MCF 10A (cell line): ENCODE data around the gene CCSER2. TPM values are rescaled to one million over a fixed set of nuclear protein-coding genes. Genes with fewer than 3 reads are reported as not detected.
A peak's percentile ranks its signal among the peaks of the same experiment; 100 is the strongest.
"Not testable (repeated sequence)": the region's sequence is repeated elsewhere in the genome, so short reads cannot be mapped to it uniquely, and the experiment has no call there.

ENCODE experiments used
- BruUV-seq: library from RNA; stranded (reverse); fragments of 400-500 nt; replicated peaks from 2 replicates; lab custom pipeline; 2021; lab: Mats Ljungman, UMichigan
- CTCF ChIA-PET: fragments of 300-600 bp; sonication (Branson Sonifier 250); formaldehyde crosslinking; extraction: SDS; loops from one replicate; lab custom pipeline; 2021; ENCODE audit warnings: antibody characterized with exemption, inconsistent platforms; lab: Yijun Ruan, JAX
- POLR2A ChIA-PET: fragments of 300-600, 350-650 bp; sonication (Branson Sonifier 250); formaldehyde crosslinking; extraction: SDS; loops from one replicate; lab custom pipeline; 2020; ENCODE audit warnings: antibody characterized with exemption, inconsistent platforms; lab: Yijun Ruan, JAX
- DNase-seq: peaks from one replicate; pipeline ENCODE4 v3.0.0-alpha.2; 2018; ENCODE audit not compliant: unreplicated experiment
- H3K27ac Mint-ChIP-seq: one replicate; pipeline ENCODE4 v1.8.0; 2022; ENCODE audit warnings: mild to moderate bottlenecking, low read depth, mixed read lengths; ENCODE audit not compliant: unreplicated experiment
- H3K27me3 Mint-ChIP-seq: one replicate; pipeline ENCODE4 v1.8.0; 2022; ENCODE audit warnings: mixed read lengths; ENCODE audit not compliant: insufficient read depth, unreplicated experiment
- H3K36me3 Mint-ChIP-seq: one replicate; pipeline ENCODE4 v1.8.0; 2022; ENCODE audit warnings: mild to moderate bottlenecking, moderate library complexity, mixed read lengths; ENCODE audit not compliant: insufficient read depth, unreplicated experiment
- H3K4me1 Mint-ChIP-seq: one replicate; pipeline ENCODE4 v1.8.0; 2022; ENCODE audit warnings: mixed read lengths; ENCODE audit not compliant: insufficient read depth, unreplicated experiment
- H3K4me3 Mint-ChIP-seq: one replicate; pipeline ENCODE4 v1.8.0; 2022; ENCODE audit warnings: mild to moderate bottlenecking, moderate library complexity, mixed read lengths; ENCODE audit not compliant: unreplicated experiment
- H3K9me3 Mint-ChIP-seq: one replicate; pipeline ENCODE4 v1.8.0; 2022; ENCODE audit warnings: mixed read lengths; ENCODE audit not compliant: unreplicated experiment
- CTCF ChIP-seq: fragments of 200-600 bp; IDR thresholded peaks from one replicate; pipeline ENCODE4 v1.8.0; 2022; ENCODE audit warnings: antibody characterized with exemption, mild to moderate bottlenecking; ENCODE audit not compliant: unreplicated experiment
- intact Hi-C: fragments of 100-400 bp; cut with micrococcal nuclease; formaldehyde crosslinking; loops from 2 replicates; pipeline ENCODE4 v1.14.1; 2022
- total RNA-seq: library from RNA; stranded (reverse); gene quantifications from 2 replicates; pipeline ENCODE4 v1.2.3, GENCODE V29; 2022

CCSER2 gene
- total RNA-seq, 1 experiment from 2014 or later, result 70.0 TPM

- Mint-ChIP-seq H3K9me3 (no peaks in the 10 kb centered on the region), H3K4me1 (peaks cover 5% of the 10 kb centered on the region), H3K27ac (no peak overlapping the region), H3K4me3 (no peak overlapping the region), H3K27me3 (no peaks in the 10 kb centered on the region), H3K36me3 (no peaks in the 10 kb centered on the region)
- intact Hi-C loops, result no loop called here
- no peak for DNase-seq
- ChIA-PET CTCF (interaction anchor here (2.0 kb wide), 1 partner anchor 13 kb away, joined by 12 read pairs; no protein-coding TSS in a partner anchor), POLR2A (interaction anchor here (0.6 to 0.7 kb wide), 2 partner anchors 138 to 1215 kb away, joined by 3 read pairs; no protein-coding TSS in a partner anchor)
- no TSS peak for BruUV-seq
- no peak for TF ChIP-seq CTCF
Measured at GRCh38 chr10:84524435-84524834, 196.0 kb downstream of the CCSER2 start.

DNA sequence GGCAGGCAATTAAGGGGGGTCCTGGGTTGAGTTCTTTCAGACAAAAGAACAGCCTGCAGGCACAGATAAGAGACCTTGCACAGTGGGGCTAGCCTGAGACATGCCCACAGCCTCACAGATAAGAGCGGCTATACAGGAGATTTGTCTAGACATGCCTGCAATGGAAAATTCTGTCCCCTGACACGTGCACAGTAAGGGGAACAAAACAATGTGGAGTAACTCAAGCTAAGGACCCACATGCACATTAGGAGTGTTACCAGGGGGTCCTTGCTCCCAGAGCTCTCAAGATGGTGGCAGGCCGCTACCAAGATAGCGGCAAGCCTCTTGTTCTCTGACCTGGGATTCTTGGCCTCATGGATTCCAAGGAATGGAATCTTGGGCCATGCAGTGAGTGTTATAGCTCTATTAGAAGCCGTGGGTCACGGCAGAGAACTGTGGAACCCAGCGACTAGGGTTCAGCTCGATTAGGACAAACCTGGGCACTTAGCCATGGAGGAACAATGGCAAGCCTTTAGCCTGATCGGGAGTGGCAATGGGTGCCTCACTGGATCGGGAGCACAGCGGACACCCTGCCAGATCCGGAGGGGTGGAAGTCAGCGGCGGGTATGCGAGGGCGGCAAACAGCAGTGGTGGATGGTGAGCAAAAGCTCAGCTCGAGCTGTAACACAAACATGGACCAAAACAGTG is 196.9 kb downstream of the CCSER2 start:
- Mint-ChIP-seq H3K9me3 (no peaks in the 10 kb centered on the region), H3K27me3 (no peaks in the 10 kb centered on the region), H3K27ac (no peak overlapping the region), H3K4me1 (peaks cover 5% of the 10 kb centered on the region), H3K36me3 (no peaks in the 10 kb centered on the region), H3K4me3 (no peak overlapping the region)
- intact Hi-C loops, result no loop called here
- POLR2A ChIA-PET, result no interaction called here
- TF ChIP-seq CTCF, result no peak
- no peak for DNase-seq
- BruUV-seq, result no TSS peak
- CTCF ChIA-PET, result interaction anchor here (1.2 to 2.0 kb wide), 2 partner anchors 12 to 95 kb away, joined by 4 to 12 read pairs; no protein-coding TSS in a partner anchor

- DNase-seq, H3K36me3 Mint-ChIP-seq, H3K4me3 Mint-ChIP-seq, intact Hi-C loops, H3K27ac Mint-ChIP-seq, H3K27me3 Mint-ChIP-seq, POLR2A ChIA-PET, H3K9me3 Mint-ChIP-seq, BruUV-seq, H3K4me1 Mint-ChIP-seq: not testable (repeated sequence)
- CTCF ChIA-PET, result interaction anchor here (1.2 to 2.0 kb wide), 2 partner anchors 12 to 96 kb away, joined by 4 to 12 read pairs; no protein-coding TSS in a partner anchor
Measured at GRCh38 chr10:84525807-84526182, 197.4 kb downstream of the CCSER2 start.

DNA sequence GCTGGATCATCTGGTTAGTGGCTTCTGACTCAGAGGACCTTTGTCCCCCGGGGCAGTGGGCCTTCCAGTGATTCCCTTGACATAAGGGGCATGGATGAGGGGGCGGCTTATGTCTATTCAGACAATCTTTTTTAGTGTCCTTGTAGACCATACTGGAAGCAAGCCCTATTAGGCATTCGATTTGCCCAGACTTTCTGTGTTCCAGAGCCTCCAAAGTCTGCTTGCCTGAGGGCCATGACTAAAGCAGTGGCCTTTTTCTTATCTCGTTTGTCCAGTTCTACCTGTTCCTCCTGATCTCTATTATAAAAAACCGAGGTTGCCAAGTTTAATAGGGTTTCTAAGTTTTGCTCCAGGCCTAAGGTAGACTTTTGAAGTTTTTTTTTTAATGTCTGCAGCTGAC is 199.0 kb downstream of the CCSER2 start:
- POLR2A ChIA-PET, intact Hi-C loops, H3K36me3 Mint-ChIP-seq, H3K27me3 Mint-ChIP-seq, H3K4me1 Mint-ChIP-seq, H3K4me3 Mint-ChIP-seq, DNase-seq, BruUV-seq, H3K27ac Mint-ChIP-seq, H3K9me3 Mint-ChIP-seq, CTCF ChIA-PET: not testable (repeated sequence)

- H3K27me3 Mint-ChIP-seq, H3K4me1 Mint-ChIP-seq, H3K36me3 Mint-ChIP-seq, H3K27ac Mint-ChIP-seq, intact Hi-C loops, POLR2A ChIA-PET, H3K4me3 Mint-ChIP-seq, BruUV-seq, H3K9me3 Mint-ChIP-seq: not testable (repeated sequence)
- CTCF ChIA-PET, result interaction anchor here (1.6 kb wide), 1 partner anchor 9 kb away, joined by 6 read pairs; no protein-coding TSS in a partner anchor
- peak; percentile 26 for DNase-seq
Measured at GRCh38 chr10:84528526-84528925, 200.1 kb downstream of the CCSER2 start.
